Measurements from ENCODE around the gene ASTL. TPM values are rescaled to one million over a fixed set of nuclear protein-coding genes. Genes with fewer than 3 reads are reported as not detected.

Gene ASTL
- total RNA-seq, 1 donor from 2014 or later, result not detected

DNA sequence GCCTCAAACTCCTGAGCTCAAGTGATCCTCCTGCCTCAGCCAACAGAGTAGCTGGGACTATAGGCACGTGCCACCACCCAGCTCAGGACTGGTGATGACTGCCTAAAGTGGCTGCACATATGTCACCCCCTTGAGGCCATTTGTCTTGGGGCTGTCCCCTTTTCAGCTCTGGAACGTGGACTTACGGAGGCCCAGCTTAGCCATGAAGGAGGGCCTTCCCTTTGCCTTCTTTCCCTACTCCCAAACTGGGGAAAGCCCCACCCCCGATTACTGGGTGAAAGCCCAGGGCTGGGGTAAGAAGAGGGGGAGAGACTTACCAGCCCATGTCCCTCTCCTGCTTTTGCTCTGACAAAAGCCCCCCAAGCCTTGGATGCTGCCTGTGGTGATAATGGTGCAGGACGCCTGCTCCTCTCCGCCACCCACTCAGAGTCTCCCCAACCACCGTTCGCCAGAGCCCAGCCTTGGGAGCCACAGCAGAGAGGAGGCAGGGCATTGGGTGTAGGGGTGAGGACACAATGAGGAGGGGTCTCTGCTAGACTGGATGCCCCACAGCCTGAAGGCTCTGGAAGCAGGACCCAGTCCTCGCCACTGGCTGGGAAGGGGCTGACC, 9.4 kb upstream of the ASTL start:
- no peaks in the 10 kb centered on the region for H3K79me2 ChIP-seq (ENCODE audit: insufficient read depth, low read length)
- Mint-ChIP-seq H3K27me3 (ENCODE audit: low read depth, unreplicated experiment) (peaks cover 44% of the 10 kb centered on the region), H3K9me3 (ENCODE audit: unreplicated experiment) (no peaks in the 10 kb centered on the region), H3K27ac (ENCODE audit: unreplicated experiment) (no peak overlapping the region), H3K4me1 (ENCODE audit: low read depth, unreplicated experiment) (peaks cover 4% of the 10 kb centered on the region), H3K36me3 (ENCODE audit: low read depth, unreplicated experiment) (no peaks in the 10 kb centered on the region), H3K4me3 (ENCODE audit: unreplicated experiment) (no peak overlapping the region)
- H3K27ac ChIP-seq (ENCODE audit: low read depth, low read length), result peak overlapping the region; percentile 14
- no peak for DNase-seq (ENCODE audit: low read depth)
- H3K9ac ChIP-seq (ENCODE audit: low read length), result no peak overlapping the region
- H2AFZ ChIP-seq (ENCODE audit: low read depth, low read length), result no peak overlapping the region
- H3K4me2 ChIP-seq (ENCODE audit: low read length), result peak overlapping the region; percentile 73
- no peak for FAIRE-seq
- H3K4me1 ChIP-seq (ENCODE audit: insufficient read depth, low read length), result peaks cover 43% of the 10 kb centered on the region
- H3K9me3 ChIP-seq (ENCODE audit: insufficient read depth, low read depth, low read length), result no peaks in the 10 kb centered on the region
- no peaks in the 10 kb centered on the region for H3K36me3 ChIP-seq (ENCODE audit: insufficient read depth, low read length)
- no peaks in the 10 kb centered on the region for H3K27me3 ChIP-seq (ENCODE audit: insufficient read depth, low read length)
- no peak overlapping the region for H3K4me3 ChIP-seq (ENCODE audit: insufficient read depth, low read depth, low read length)
- TF ChIP-seq, protein P1, sequence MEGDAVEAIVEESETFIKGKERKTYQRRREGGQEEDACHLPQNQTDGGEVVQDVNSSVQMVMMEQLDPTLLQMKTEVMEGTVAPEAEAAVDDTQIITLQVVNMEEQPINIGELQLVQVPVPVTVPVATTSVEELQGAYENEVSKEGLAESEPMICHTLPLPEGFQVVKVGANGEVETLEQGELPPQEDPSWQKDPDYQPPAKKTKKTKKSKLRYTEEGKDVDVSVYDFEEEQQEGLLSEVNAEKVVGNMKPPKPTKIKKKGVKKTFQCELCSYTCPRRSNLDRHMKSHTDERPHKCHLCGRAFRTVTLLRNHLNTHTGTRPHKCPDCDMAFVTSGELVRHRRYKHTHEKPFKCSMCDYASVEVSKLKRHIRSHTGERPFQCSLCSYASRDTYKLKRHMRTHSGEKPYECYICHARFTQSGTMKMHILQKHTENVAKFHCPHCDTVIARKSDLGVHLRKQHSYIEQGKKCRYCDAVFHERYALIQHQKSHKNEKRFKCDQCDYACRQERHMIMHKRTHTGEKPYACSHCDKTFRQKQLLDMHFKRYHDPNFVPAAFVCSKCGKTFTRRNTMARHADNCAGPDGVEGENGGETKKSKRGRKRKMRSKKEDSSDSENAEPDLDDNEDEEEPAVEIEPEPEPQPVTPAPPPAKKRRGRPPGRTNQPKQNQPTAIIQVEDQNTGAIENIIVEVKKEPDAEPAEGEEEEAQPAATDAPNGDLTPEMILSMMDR (IDR thresholded peaks at IDR 0.05; ENCODE audit: insufficient read depth, low read depth, low read length), result no peak
- TF ChIP-seq EZH2 (IDR thresholded peaks at IDR 0.05; ENCODE audit: insufficient read depth, low read length), result no peak
- peaks cover 13% of the 10 kb centered on the region for H4K20me1 ChIP-seq (ENCODE audit: insufficient read depth, low read length)

DNA sequence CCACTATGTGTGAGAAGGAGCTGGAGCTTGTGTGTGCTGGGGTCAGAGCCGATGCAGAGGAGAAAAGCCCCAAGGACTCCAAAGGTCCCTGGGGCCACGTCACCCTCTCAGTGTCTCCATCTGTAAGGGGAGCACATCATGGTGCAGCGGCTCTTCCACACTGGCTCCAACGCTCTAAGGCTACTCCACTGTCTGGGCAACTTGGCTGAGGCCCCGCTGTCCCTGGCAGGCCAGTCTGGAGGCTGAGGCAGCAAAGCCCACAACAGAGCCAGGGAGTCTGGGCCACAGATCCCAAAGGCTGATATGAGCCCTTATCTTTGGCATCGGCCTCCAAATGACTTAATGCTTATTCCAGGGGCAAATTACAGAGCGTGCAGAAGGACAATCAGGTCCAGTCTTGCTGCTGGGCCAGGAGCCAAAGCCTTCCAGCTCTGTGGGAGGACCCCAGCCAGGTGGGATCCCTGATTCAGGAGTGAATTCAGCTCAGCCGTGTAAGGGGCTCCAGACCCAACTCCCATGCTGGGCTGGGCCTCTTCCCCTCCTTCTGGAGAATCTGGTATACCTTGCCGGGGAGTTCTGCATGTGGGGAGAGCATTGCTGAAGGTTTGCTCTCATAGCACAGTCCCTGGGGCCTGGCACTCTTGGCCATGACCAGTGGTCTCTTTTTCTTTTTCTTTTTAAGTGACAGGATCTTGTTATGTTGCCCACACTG, 8.7 kb upstream of the ASTL start:
- no peak overlapping the region for H3K4me3 ChIP-seq (ENCODE audit: insufficient read depth, low read depth, low read length)
- Mint-ChIP-seq H3K4me3 (ENCODE audit: unreplicated experiment) (peak overlapping the region; percentile 34), H3K27ac (ENCODE audit: unreplicated experiment) (no peak overlapping the region), H3K4me1 (ENCODE audit: low read depth, unreplicated experiment) (peaks cover 4% of the 10 kb centered on the region), H3K36me3 (ENCODE audit: low read depth, unreplicated experiment) (no peaks in the 10 kb centered on the region), H3K9me3 (ENCODE audit: unreplicated experiment) (no peaks in the 10 kb centered on the region), H3K27me3 (ENCODE audit: low read depth, unreplicated experiment) (peaks cover 44% of the 10 kb centered on the region)
- H3K79me2 ChIP-seq (ENCODE audit: insufficient read depth, low read length), result no peaks in the 10 kb centered on the region
- H3K4me1 ChIP-seq (ENCODE audit: insufficient read depth, low read length), result peaks cover 43% of the 10 kb centered on the region
- peak overlapping the region; percentile 88 for H3K4me2 ChIP-seq (ENCODE audit: low read length)
- TF ChIP-seq, protein P1 (IDR thresholded peaks at IDR 0.05; ENCODE audit: insufficient read depth, low read depth, low read length), result no peak
- no peak for TF ChIP-seq EZH2 (IDR thresholded peaks at IDR 0.05; ENCODE audit: insufficient read depth, low read length)
- H2AFZ ChIP-seq (ENCODE audit: low read depth, low read length), result no peak overlapping the region
- peaks cover 13% of the 10 kb centered on the region for H4K20me1 ChIP-seq (ENCODE audit: insufficient read depth, low read length)
- FAIRE-seq (no peak), DNase-seq (ENCODE audit: low read depth) (peak; percentile 70)
- peak overlapping the region; percentile 41 for H3K27ac ChIP-seq (ENCODE audit: low read depth, low read length)
- H3K9ac ChIP-seq (ENCODE audit: low read length), result peak overlapping the region; percentile 20
- H3K9me3 ChIP-seq (ENCODE audit: insufficient read depth, low read depth, low read length), result no peaks in the 10 kb centered on the region
- no peaks in the 10 kb centered on the region for H3K27me3 ChIP-seq (ENCODE audit: insufficient read depth, low read length)
- H3K36me3 ChIP-seq (ENCODE audit: insufficient read depth, low read length), result no peaks in the 10 kb centered on the region

Measured in astrocyte (in vitro differentiated cells and primary cell).